ENCODE measurements around the gene SUN2. TPM values are rescaled to one million over a fixed set of nuclear protein-coding genes. Genes with fewer than 3 reads are reported as not detected.

The SUN2 gene
- total RNA-seq, 1 experiment from 2014 or later, result 45.1 TPM

- no peak for TF ChIP-seq SIN3A (IDR thresholded peaks at IDR 0.05; ENCODE audit: borderline replicate concordance, insufficient read depth, low read depth, low read length)
- no peak for TF ChIP-seq POLR2AphosphoS5 (IDR thresholded peaks at IDR 0.05; ENCODE audit: low read depth, low read length)
- no peak for TF ChIP-seq CTCF (IDR thresholded peaks at IDR 0.05)
- no peak for TF ChIP-seq TCF7L2 (IDR thresholded peaks at IDR 0.05; ENCODE audit: low read depth, low read length)
- TF ChIP-seq REST (IDR thresholded peaks at IDR 0.05; ENCODE audit: insufficient read depth in 1 of 2, low read depth in 2 of 2, low read length in 1 of 2), result no peak
- Histone ChIP-seq H3K36me3 (ENCODE audit: control insufficient read depth, insufficient read depth, low read length) (no peaks in the 10 kb centered on the region), H3K27ac (ENCODE audit: low read length) (no peak overlapping the region), H3K4me1 (ENCODE audit: control insufficient read depth, insufficient read depth, low read length) (peaks cover 5% of the 10 kb centered on the region; the same call in 1 of the 2 replicates), H3K9me3 (ENCODE audit: control insufficient read depth, insufficient read depth, low read depth, low read length) (no peaks in the 10 kb centered on the region), H3K27me3 (ENCODE audit: control insufficient read depth, insufficient read depth, low read length) (no peaks in the 10 kb centered on the region), H3K4me3 (ENCODE audit: low read depth in 2 of 2, low read length in 2 of 2) (no peak overlapping the region)
- in situ Hi-C loops (cut with HindIII; ENCODE audit: low pct_unique_long_range_greater_than_20kb, low sequenced_read_pairs), result no loop called here
- intact Hi-C loops (cut with micrococcal nuclease; ENCODE audit: unreplicated experiment), result no loop called here
- DNase-seq (ENCODE audit: low read depth, low spot score), result no peak
- no peak for ATAC-seq
- no TSS peak for BruUV-seq (replicated peaks)
- ChIA-PET POLR2A (no interaction called here), CTCF (no interaction called here)
These were observed 5.7 kb downstream of the SUN2 start for GRCh38 chr22:38750104-38750503.

- ATAC-seq, result no peak
- Histone ChIP-seq H3K36me3 (ENCODE audit: control insufficient read depth, insufficient read depth, low read length) (no peaks in the 10 kb centered on the region), H3K27me3 (ENCODE audit: control insufficient read depth, insufficient read depth, low read length) (no peaks in the 10 kb centered on the region), H3K9me3 (ENCODE audit: control insufficient read depth, insufficient read depth, low read depth, low read length) (no peaks in the 10 kb centered on the region), H3K27ac (ENCODE audit: low read length) (no peak overlapping the region), H3K4me3 (ENCODE audit: low read depth in 2 of 2, low read length in 2 of 2) (no peak overlapping the region), H3K4me1 (ENCODE audit: control insufficient read depth, insufficient read depth, low read length) (no peaks in the 10 kb centered on the region)
- ChIA-PET CTCF (no interaction called here), POLR2A (no interaction called here)
- intact Hi-C loops (cut with micrococcal nuclease; ENCODE audit: unreplicated experiment), result no loop called here
- no TSS peak for BruUV-seq (replicated peaks)
- in situ Hi-C loops (cut with HindIII; ENCODE audit: low pct_unique_long_range_greater_than_20kb, low sequenced_read_pairs), result no loop called here
- DNase-seq (ENCODE audit: low read depth, low spot score), result no peak
- TF ChIP-seq POLR2AphosphoS5 (IDR thresholded peaks at IDR 0.05; ENCODE audit: low read depth, low read length) (no peak), SIN3A (IDR thresholded peaks at IDR 0.05; ENCODE audit: borderline replicate concordance, insufficient read depth, low read depth, low read length) (no peak), TCF7L2 (IDR thresholded peaks at IDR 0.05; ENCODE audit: low read depth, low read length) (no peak), CTCF (IDR thresholded peaks at IDR 0.05) (no peak), REST (IDR thresholded peaks at IDR 0.05; ENCODE audit: insufficient read depth in 1 of 2, low read depth in 2 of 2, low read length in 1 of 2) (no peak)
These were observed 7.2 kb downstream of the SUN2 start for GRCh38 chr22:38748487-38749136.
